K562 (cell line): Measurements from ENCODE around the gene APC. TPM values are rescaled to one million over a fixed set of nuclear protein-coding genes. Genes with fewer than 3 reads are reported as not detected.

Experiments
- ATAC-seq: fragments of 200-7000 bp; cut with Tn5 transposase; 3 replicates; pipeline ENCODE4 v1.9.1; 2020; ENCODE audit warnings: moderate library complexity
- BruUV-seq: library from RNA; stranded (reverse); fragments of 400-500 nt; replicated peaks from 2 replicates; lab custom pipeline; 2021; lab: Mats Ljungman, UMichigan
- CTCF ChIA-PET: fragments of 300-600 bp; formaldehyde crosslinking; extraction: SDS; loops from one replicate; lab custom pipeline; 2021; ENCODE audit warnings: low intra/inter-chr PET ratio; lab: Yijun Ruan, JAX
- POLR2A ChIA-PET: fragments of 300-600, 350-650 bp; sonication (Branson Sonifier 250); formaldehyde crosslinking; extraction: SDS; loops from one replicate; lab custom pipeline; 2021; ENCODE audit warnings: antibody characterized with exemption, inconsistent platforms; lab: Yijun Ruan, JAX
- DNase-seq, 4 experiments: peaks; one replicate each; pipeline versions ENCODE4 v3.0.0 to v3.0.0-alpha.2; 2011 to 2018; ENCODE audit warnings: low spot score in 3 of 4, mixed read lengths in 3 of 4; ENCODE audit errors: extremely low read depth in 1 of 4
- FAIRE-seq: peaks from 2 replicates; lab custom pipeline; 2011; peaks lifted over from hg19 to GRCh38; lab: Jason Lieb, UNC
- H2AFZ ChIP-seq: 2 replicates; pipeline ENCODE4 v1.6.0; 2011; ENCODE audit warnings: low read depth, low read length, control low read depth, inconsistent platforms
- H3K27ac ChIP-seq: fragments of 200-600 bp; 3 replicates; pipeline ENCODE4 v1.8.0; 2011; ENCODE audit warnings: low read depth, mild to moderate bottlenecking, control low read depth, inconsistent platforms, low read length, moderate library complexity, mixed read lengths; ENCODE audit errors: extremely low read depth
- H3K27me3 ChIP-seq, 2 experiments: fragments of 300-600 bp in 1 of 2; 2 replicates in 1 of 2; 3 replicates in 1 of 2; pipeline versions ENCODE4 v1.6.0 to v1.8.0; 2011; ENCODE audit warnings: inconsistent platforms in 2 of 2, low read length in 2 of 2, mild to moderate bottlenecking in 1 of 2, mixed read lengths in 1 of 2, moderate library complexity in 1 of 2; ENCODE audit not compliant: control insufficient read depth in 2 of 2, insufficient read depth in 2 of 2
- H3K36me3 ChIP-seq: fragments of 300-600 bp; 3 replicates; pipeline ENCODE4 v1.8.0; 2011; ENCODE audit warnings: mild to moderate bottlenecking, low read length, inconsistent platforms; ENCODE audit not compliant: control insufficient read depth, insufficient read depth
- H3K4me1 ChIP-seq, 2 experiments: fragments of 200-600 bp in 1 of 2; replicated peaks in 1 of 2; 2 replicates in 1 of 2; 3 replicates in 1 of 2; pipeline versions ENCODE4 v1.5.1 to v1.8.0; 2011; ENCODE audit warnings: inconsistent platforms in 2 of 2, low read length in 2 of 2, mild to moderate bottlenecking in 1 of 2, mixed read lengths in 1 of 2, moderate library complexity in 1 of 2; ENCODE audit not compliant: control insufficient read depth in 2 of 2, insufficient read depth in 2 of 2
- H3K4me2 ChIP-seq: 2 replicates; pipeline ENCODE4 v1.6.1; 2011; ENCODE audit warnings: low read length, control low read depth, inconsistent platforms, mixed read lengths; ENCODE audit not compliant: insufficient read depth
- H3K4me3 ChIP-seq: fragments of 200-600 bp; sonication (generic), shearing (Covaris generic); 2 replicates; pipeline ENCODE4 v1.5.1; 2016; ENCODE audit warnings: control low read depth, inconsistent platforms
- H3K79me2 ChIP-seq: fragments of 200-600 bp; 3 replicates; pipeline ENCODE4 v1.8.0; 2011; ENCODE audit warnings: low read length, inconsistent platforms; ENCODE audit not compliant: control insufficient read depth, insufficient read depth
- H3K9ac ChIP-seq, 2 experiments: 2 replicates each; pipeline versions ENCODE4 v1.6.0 to v1.6.1; 2011; ENCODE audit warnings: low read depth in 2 of 2, low read length in 2 of 2, control low read depth in 1 of 2, inconsistent platforms in 1 of 2, mild to moderate bottlenecking in 1 of 2, mixed read lengths in 1 of 2; ENCODE audit not compliant: insufficient read depth in 1 of 2
- H3K9me1 ChIP-seq: one replicate; pipeline ENCODE4 v1.6.0; 2011; ENCODE audit warnings: inconsistent platforms, mild to moderate bottlenecking, low read length, moderate library complexity; ENCODE audit not compliant: control insufficient read depth, insufficient read depth
- H3K9me3 ChIP-seq: replicated peaks from 2 replicates; pipeline ENCODE4 v1.5.1; 2011; ENCODE audit warnings: low read depth, low read length, inconsistent platforms; ENCODE audit not compliant: control insufficient read depth, insufficient read depth
- H4K20me1 ChIP-seq: replicated peaks from 2 replicates; pipeline ENCODE4 v1.6.1; 2011; ENCODE audit warnings: low read length, inconsistent platforms, mixed read lengths; ENCODE audit not compliant: control insufficient read depth, insufficient read depth
- C11orf30 ChIP-seq: fragments of 450-650 bp; IDR thresholded peaks from 2 replicates; pipeline ENCODE4 v1.6.1; 2016; ENCODE audit warnings: low read depth, mild to moderate bottlenecking
- HDAC6 ChIP-seq: IDR thresholded peaks from 2 replicates; pipeline ENCODE4 v1.6.1; 2012; ENCODE audit warnings: low read depth, mild to moderate bottlenecking, control low read depth, inconsistent platforms, low read length, moderate library complexity
- SPI1 ChIP-seq: IDR thresholded peaks from 2 replicates; pipeline ENCODE4 v1.6.1; 2011; ENCODE audit warnings: low read depth, low read length, control low read depth, borderline replicate concordance
- ZNF316 ChIP-seq: fragments of 450-650 bp; IDR thresholded peaks from 2 replicates; pipeline ENCODE4 v1.6.1; 2016
- WGBS: fragments of 100-300 bp; shearing (Covaris generic); methylation state at CpG from one replicate; pipeline ENCODE4 v1.1.6; 2016; ENCODE audit warnings: low coverage, mixed read lengths; ENCODE audit not compliant: insufficient coverage; ENCODE audit errors: missing lambda C conversion rate; 5-methylcytosine and 5-hydroxymethylcytosine counted together
- in situ Hi-C: fragments of 300-500 bp; cut with MboI; formaldehyde crosslinking; loops from 4 replicates; pipeline ENCODE4 v1.15.0; 2018; ENCODE audit warnings: inconsistent platforms, mixed read lengths
- intact Hi-C: fragments of 100-400 bp; cut with micrococcal nuclease; formaldehyde crosslinking; loops from 2 replicates; pipeline ENCODE4 v1.14.2; 2022
- polyA plus RNA-seq, 8 experiments: library from polyadenylated mRNA; depleted of rRNA in 4 of 8; stranded (reverse) in 5 of 8; unstranded in 3 of 8; fragments of >200 nt; fragmentation: Nextera tagmentation in 2 of 8; fragmentation: Illumina TruSeq in 1 of 8; extraction: Ambion mirVana in 2 of 8; extraction: Trizol in 1 of 8; gene quantifications; 2 replicates each; pipeline versions ENCODE4 v1.2.1 to v1.2.3, GENCODE V29; 2011 to 2014; ENCODE audit warnings: inconsistent platforms in 1 of 8, missing spikeins in 1 of 8
- total RNA-seq, 7 experiments: library from RNA; depleted of rRNA in 6 of 7; stranded (reverse); fragments of >200 nt in 6 of 7; fragmentation: Illumina TruSeq in 2 of 7; extraction: Trizol in 2 of 7; gene quantifications; 2 replicates each; pipeline versions ENCODE4 v1.2.1 to v1.2.3, GENCODE V29; 2011 to 2021; ENCODE audit warnings: low replicate concordance in 1 of 7
- TF ChIP-seq, protein P1 (sequence below): fragments of 450-650 bp; IDR thresholded peaks from 2 replicates; pipeline ENCODE4 v1.6.1; 2016

APC gene
- total and polyA plus RNA-seq, 9 of the 15 experiments (the other 6 are each of a cell fraction or from before 2014, with no cell fraction given) = 5.7 to 29.5 (median 15.4) TPM

DNA sequence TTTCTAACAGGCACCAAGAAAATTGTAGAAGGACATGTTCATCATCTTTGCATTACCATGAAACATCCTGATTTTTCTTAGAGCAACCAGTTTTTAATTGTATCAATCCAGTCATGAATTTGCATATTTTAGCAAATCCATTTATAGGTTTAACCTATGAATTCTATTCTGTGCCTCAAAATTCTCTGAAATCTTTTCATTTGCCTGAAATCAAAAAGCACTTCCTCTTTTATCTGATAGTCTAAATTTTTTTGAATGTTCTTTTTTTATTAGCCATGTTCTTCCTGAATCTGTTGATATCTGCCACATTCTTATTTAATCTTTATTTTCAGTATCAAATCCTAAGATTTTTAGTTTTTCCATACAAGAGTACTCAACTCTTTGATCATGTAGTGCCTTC lies 86.5 kb downstream of the APC start:
- Histone ChIP-seq H3K36me3 (peaks cover 59% of the 10 kb centered on the region), H3K4me1 (no peaks in the 10 kb centered on the region), H4K20me1 (no peaks in the 10 kb centered on the region), H3K4me2 (no peak overlapping the region), H3K4me3 (no peak overlapping the region), H3K27me3 (no peaks in the 10 kb centered on the region), H3K27ac (no peak overlapping the region), H3K9ac (no peak overlapping the region), H3K9me3 (no peaks in the 10 kb centered on the region), H2AFZ (no peak overlapping the region), H3K79me2 (no peaks in the 10 kb centered on the region), H3K9me1 (no peaks in the 10 kb centered on the region)
- BruUV-seq = no TSS peak
- DNase-seq (no peak), ATAC-seq (no peak), FAIRE-seq (no peak)
- in situ Hi-C loops (no loop called here), intact Hi-C loops (no loop called here)
- CTCF ChIA-PET = no interaction called here
- no peak for TF ChIP-seq HDAC6
- 0 out of 2 replicates have a peak, but pooled peaks have one; percentile 32 for TF ChIP-seq SPI1
- POLR2A ChIA-PET = no interaction called here

DNA sequence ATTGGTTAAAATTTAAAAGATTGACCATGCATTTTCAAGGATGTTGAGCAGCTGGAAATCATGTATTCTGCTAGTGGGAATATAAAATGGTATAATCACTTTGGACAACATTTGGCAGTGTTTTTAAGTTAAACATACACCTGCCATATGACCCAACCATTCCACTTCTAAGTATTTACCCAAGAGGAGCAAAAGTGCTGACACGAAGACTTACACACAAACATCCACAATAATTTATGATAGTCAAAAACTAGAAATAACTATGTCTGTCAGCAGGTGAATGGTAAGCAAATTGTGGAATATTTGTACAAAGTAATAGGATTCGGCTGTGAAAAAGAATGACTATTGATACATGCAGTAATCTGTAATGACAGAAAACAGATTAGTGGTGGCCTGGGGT lies 92.7 kb downstream of the APC start:
- in situ Hi-C loops = no loop called here
- ChIA-PET POLR2A (interaction anchor here (0.6 to 0.7 kb wide), 2 partner anchors 12 to 48 kb away, joined by 3 read pairs; no protein-coding TSS in a partner anchor), CTCF (no interaction called here)
- Histone ChIP-seq H3K9me1 (no peaks in the 10 kb centered on the region), H3K4me3 (no peak overlapping the region), H3K27me3 (no peaks in the 10 kb centered on the region), H3K79me2 (no peaks in the 10 kb centered on the region), H3K36me3 (peaks cover 53% of the 10 kb centered on the region), H3K9me3 (no peaks in the 10 kb centered on the region), H3K27ac (no peak overlapping the region), H4K20me1 (no peaks in the 10 kb centered on the region), H3K4me2 (no peak overlapping the region), H2AFZ (no peak overlapping the region), H3K9ac (no peak overlapping the region), H3K4me1 (no peaks in the 10 kb centered on the region)
- FAIRE-seq (no peak), ATAC-seq (no peak), DNase-seq (no peak)
- intact Hi-C loops = no loop called here
- BruUV-seq = no TSS peak
- WGBS = 84% methylated on average over 2 of the region's 2 CpGs
- TF ChIP-seq ZNF316 (peak; percentile 49), C11orf30 (peak; percentile 23; the same call in 1 of the 2 replicates)
- TF ChIP-seq, protein P1, sequence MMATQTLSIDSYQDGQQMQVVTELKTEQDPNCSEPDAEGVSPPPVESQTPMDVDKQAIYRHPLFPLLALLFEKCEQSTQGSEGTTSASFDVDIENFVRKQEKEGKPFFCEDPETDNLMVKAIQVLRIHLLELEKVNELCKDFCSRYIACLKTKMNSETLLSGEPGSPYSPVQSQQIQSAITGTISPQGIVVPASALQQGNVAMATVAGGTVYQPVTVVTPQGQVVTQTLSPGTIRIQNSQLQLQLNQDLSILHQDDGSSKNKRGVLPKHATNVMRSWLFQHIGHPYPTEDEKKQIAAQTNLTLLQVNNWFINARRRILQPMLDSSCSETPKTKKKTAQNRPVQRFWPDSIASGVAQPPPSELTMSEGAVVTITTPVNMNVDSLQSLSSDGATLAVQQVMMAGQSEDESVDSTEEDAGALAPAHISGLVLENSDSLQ = no peak
